ENCODE measurements around the gene DGKH.

DGKH gene

GRCh38 chr13:42239161-42239560 is 190.7 kb downstream of the DGKH start:
- no peak for DNase-seq

- no peak for DNase-seq
These were observed 191.2 kb downstream of the DGKH start for GRCh38 chr13:42239644-42240043.

GRCh38 chr13:42246541-42246940 is 198.1 kb downstream of the DGKH start:
- no peak for DNase-seq

- no peak for DNase-seq
These were observed 199.4 kb downstream of the DGKH start for GRCh38 chr13:42247883-42248282.

GRCh38 chr13:42255886-42256285 is 207.4 kb downstream of the DGKH start:
- no peak for DNase-seq

- no peak for DNase-seq
These were observed 210.3 kb downstream of the DGKH start for GRCh38 chr13:42258747-42259146.

- no peak for DNase-seq
These were observed 211.1 kb downstream of the DGKH start for GRCh38 chr13:42259515-42259914.

- no peak for DNase-seq
These were observed 212.6 kb downstream of the DGKH start for GRCh38 chr13:42260903-42261654.

- no peak for DNase-seq
These were observed 218.0 kb downstream of the DGKH start for GRCh38 chr13:42266473-42266872.

GRCh38 chr13:42270160-42270856 is 221.9 kb downstream of the DGKH start:
- DNase-seq: no peak

GRCh38 chr13:42270857-42271215 is 222.4 kb downstream of the DGKH start:
- DNase-seq: no peak

- peak; percentile 74 to 84 (median 79) for DNase-seq
These were observed 223.1 kb downstream of the DGKH start for GRCh38 chr13:42271337-42272114.

GRCh38 chr13:42272115-42272803 is 223.8 kb downstream of the DGKH start, which contains the start of gene AKAP11:
TSS of gene AKAP11 (plus strand) at chr13:42272152. CDS start at chr13:42286349, 14,197 bp downstream.
- DNase-seq: peak in 3 of 4 experiments; percentile 17 to 52 (median 39)

- no peak for DNase-seq
These were observed 224.3 kb downstream of the DGKH start for GRCh38 chr13:42272804-42273175.

- DNase-seq: no peak
These were observed 226.1 kb downstream of the DGKH start for GRCh38 chr13:42274386-42275097.

- no peak for DNase-seq
These were observed 226.6 kb downstream of the DGKH start for GRCh38 chr13:42275098-42275471.

GRCh38 chr13:42275506-42275905 is 227.1 kb downstream of the DGKH start:
- DNase-seq: no peak

- DNase-seq: no peak
These were observed 228.2 kb downstream of the DGKH start for GRCh38 chr13:42276683-42277082.

- no peak for DNase-seq
These were observed 229.3 kb downstream of the DGKH start for GRCh38 chr13:42277618-42278276.

GRCh38 chr13:42279080-42279479 is 230.6 kb downstream of the DGKH start:
- no peak for DNase-seq

GRCh38 chr13:42279986-42280385 is 231.5 kb downstream of the DGKH start:
- no peak for DNase-seq

- no peak for DNase-seq
These were observed 232.1 kb downstream of the DGKH start for GRCh38 chr13:42280537-42280936.

All from activated CD4-positive, CD25-positive, alpha-beta regulatory T cell (primary cell).